ENCODE measurements around the gene UNC5B. TPM values are rescaled to one million over a fixed set of nuclear protein-coding genes. Genes with fewer than 3 reads are reported as not detected.

The UNC5B gene
- total and polyA plus RNA-seq, 12 donors, result 2.0 to 27.0 (median 8.8) TPM

- Histone ChIP-seq H3K27ac (peak overlapping the region in 4 of 5 donors; percentile 5 to 87 (median 65)), H3K4me3 (no peak overlapping the region), H3K27me3 (no peaks in the 10 kb centered on the region), H3K9me3 (replicated peaks in 1 of 3) (no peaks in the 10 kb centered on the region), H3K36me3 (replicated peaks in 1 of 2) (no peaks in the 10 kb centered on the region), H3K4me1 (replicated peaks in 1 of 2) (peaks cover 18 to 67% of the 10 kb centered on the region in 2 donors)
- DNase-seq, result peak in 4 of 7 donors; percentile 27 to 75 (median 63)
- TF ChIP-seq POLR2A (IDR thresholded peaks at IDR 0.05), result no peak
- TF ChIP-seq, protein P1, sequence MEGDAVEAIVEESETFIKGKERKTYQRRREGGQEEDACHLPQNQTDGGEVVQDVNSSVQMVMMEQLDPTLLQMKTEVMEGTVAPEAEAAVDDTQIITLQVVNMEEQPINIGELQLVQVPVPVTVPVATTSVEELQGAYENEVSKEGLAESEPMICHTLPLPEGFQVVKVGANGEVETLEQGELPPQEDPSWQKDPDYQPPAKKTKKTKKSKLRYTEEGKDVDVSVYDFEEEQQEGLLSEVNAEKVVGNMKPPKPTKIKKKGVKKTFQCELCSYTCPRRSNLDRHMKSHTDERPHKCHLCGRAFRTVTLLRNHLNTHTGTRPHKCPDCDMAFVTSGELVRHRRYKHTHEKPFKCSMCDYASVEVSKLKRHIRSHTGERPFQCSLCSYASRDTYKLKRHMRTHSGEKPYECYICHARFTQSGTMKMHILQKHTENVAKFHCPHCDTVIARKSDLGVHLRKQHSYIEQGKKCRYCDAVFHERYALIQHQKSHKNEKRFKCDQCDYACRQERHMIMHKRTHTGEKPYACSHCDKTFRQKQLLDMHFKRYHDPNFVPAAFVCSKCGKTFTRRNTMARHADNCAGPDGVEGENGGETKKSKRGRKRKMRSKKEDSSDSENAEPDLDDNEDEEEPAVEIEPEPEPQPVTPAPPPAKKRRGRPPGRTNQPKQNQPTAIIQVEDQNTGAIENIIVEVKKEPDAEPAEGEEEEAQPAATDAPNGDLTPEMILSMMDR (IDR thresholded peaks at IDR 0.05), result no peak
- 44 to 49% (median 48%) methylated on average over 6 to 16 of the region's 16 CpGs for WGBS, 4 donors
- intact Hi-C loops (cut with DNase I), result no loop called here
These were observed 22.8 kb downstream of the UNC5B start for GRCh38 chr10:71234970-71235685.

DNA sequence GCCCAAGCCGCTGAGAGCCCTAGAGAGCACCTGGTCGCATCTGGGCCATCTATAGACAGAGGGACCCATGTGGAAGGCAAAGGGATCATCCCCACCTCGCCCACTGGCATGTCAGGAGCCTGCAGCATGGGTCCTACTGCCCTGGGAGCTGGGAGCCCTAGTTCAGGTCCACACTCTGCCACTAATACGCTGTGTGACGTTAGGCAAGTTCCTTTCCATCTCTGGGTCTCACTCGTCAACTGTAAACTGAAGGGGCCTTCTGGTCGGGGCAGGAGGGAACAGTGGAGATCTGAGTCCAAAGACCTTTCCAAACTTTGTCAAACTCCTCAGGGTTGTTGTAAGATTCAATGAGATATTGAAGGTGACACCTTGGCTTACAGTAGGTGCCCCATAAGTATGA, 23.4 kb downstream of the UNC5B start:
- 79 to 92% (median 90%) methylated on average over 5 to 7 of the region's 7 CpGs for WGBS, 4 donors
- no peak overlapping the region for H3K4me3 ChIP-seq
- H3K27ac ChIP-seq, result peak overlapping the region in 3 of 5 donors; percentile 50 to 87 (median 80)
- no peak for DNase-seq
- no peaks in the 10 kb centered on the region for H3K27me3 ChIP-seq
- H3K9me3 ChIP-seq (replicated peaks in 1 of 3), result no peaks in the 10 kb centered on the region
- peaks cover 18 to 74% of the 10 kb centered on the region in 2 donors for H3K4me1 ChIP-seq (replicated peaks in 1 of 2)
- TF ChIP-seq POLR2A (IDR thresholded peaks at IDR 0.05), result no peak
- TF ChIP-seq, protein P1 (IDR thresholded peaks at IDR 0.05), result no peak
- no peaks in the 10 kb centered on the region for H3K36me3 ChIP-seq (replicated peaks in 1 of 2)
- intact Hi-C loops (cut with DNase I), result no loop called here

- WGBS, 4 donors, result 59 to 72% (median 69%) methylated on average over 5 to 10 of the region's 10 CpGs
- no peaks in the 10 kb centered on the region for H3K9me3 ChIP-seq (replicated peaks in 1 of 3)
- H3K4me3 ChIP-seq, result no peak overlapping the region
- no peak for TF ChIP-seq POLR2A (IDR thresholded peaks at IDR 0.05)
- TF ChIP-seq, protein P1 (IDR thresholded peaks at IDR 0.05), result no peak
- peaks cover 18 to 78% of the 10 kb centered on the region in 2 donors for H3K4me1 ChIP-seq (replicated peaks in 1 of 2)
- DNase-seq, result no peak
- intact Hi-C loops (cut with DNase I), result no loop called here
- peak overlapping the region in 2 of 5 donors; percentile 80 to 87 for H3K27ac ChIP-seq
- H3K27me3 ChIP-seq, result no peaks in the 10 kb centered on the region
- H3K36me3 ChIP-seq (replicated peaks in 1 of 2), result no peaks in the 10 kb centered on the region
These were observed 23.9 kb downstream of the UNC5B start for GRCh38 chr10:71236286-71236685.

DNA sequence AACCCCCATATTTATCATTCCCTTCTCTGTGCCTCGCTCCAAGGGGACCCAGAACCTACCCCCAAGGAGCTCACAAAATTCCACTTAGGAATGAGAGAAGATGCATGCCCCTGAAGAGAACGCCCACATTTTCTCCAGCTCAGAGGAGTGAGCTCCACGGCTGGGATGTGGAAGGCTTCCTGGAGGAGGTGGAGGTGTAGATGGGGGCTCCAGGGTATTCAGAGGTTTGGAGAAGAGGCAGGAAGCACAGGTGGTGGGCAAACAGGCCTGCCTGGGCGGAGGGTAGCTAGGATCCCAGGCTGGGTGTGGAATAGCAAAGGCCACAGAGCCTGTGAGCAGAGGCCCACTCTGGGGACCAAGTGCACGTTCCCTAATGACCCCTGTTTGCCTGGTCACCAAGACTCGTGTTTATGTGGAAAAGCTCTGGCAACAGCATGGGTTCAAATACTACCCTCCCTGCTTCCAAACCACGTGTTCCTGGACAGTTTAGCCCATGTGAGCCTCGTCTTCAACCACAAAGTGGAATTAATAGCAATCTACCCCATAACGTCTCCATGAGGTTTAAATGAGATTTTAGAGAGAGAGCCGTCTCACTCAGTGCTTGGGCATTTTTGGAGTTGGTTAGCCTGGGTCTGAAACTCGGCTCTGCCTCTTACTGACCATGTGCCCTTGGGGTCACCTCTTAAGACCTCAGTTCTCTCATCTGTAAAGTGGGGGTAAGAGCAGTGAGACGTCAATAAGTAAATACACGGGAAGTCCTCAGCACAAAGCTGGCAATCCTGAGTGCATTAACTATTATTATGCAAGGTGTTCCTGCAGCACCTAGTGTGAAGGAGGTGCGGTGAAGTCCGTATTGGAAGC, 24.7 kb downstream of the UNC5B start:
- peaks cover 18 to 81% of the 10 kb centered on the region in 2 donors for H3K4me1 ChIP-seq (replicated peaks in 1 of 2)
- no peak for TF ChIP-seq POLR2A (IDR thresholded peaks at IDR 0.05)
- TF ChIP-seq, protein P1 (IDR thresholded peaks at IDR 0.05), result no peak
- no peaks in the 10 kb centered on the region for H3K27me3 ChIP-seq
- peak overlapping the region in 1 of 5 donors; percentile 80 for H3K27ac ChIP-seq
- H3K4me3 ChIP-seq, result no peak overlapping the region
- intact Hi-C loops (cut with DNase I), result no loop called here
- WGBS, 4 donors, result 78 to 82% (median 82%) methylated on average over 14 to 15 of the region's 15 CpGs
- DNase-seq, result no peak
- no peaks in the 10 kb centered on the region for H3K36me3 ChIP-seq (replicated peaks in 1 of 2)
- H3K9me3 ChIP-seq (replicated peaks in 1 of 3), result no peaks in the 10 kb centered on the region
